Activated CD4-positive, alpha-beta T cell treated with anti-CD3 and anti-CD28 coated beads for 48 hours (primary cell): ENCODE data around the gene INF2.

ENCODE experiments used
- DNase-seq: peaks from one replicate; pipeline ENCODE4 v3.0.0-alpha.2; 2020

The INF2 gene

DNA sequence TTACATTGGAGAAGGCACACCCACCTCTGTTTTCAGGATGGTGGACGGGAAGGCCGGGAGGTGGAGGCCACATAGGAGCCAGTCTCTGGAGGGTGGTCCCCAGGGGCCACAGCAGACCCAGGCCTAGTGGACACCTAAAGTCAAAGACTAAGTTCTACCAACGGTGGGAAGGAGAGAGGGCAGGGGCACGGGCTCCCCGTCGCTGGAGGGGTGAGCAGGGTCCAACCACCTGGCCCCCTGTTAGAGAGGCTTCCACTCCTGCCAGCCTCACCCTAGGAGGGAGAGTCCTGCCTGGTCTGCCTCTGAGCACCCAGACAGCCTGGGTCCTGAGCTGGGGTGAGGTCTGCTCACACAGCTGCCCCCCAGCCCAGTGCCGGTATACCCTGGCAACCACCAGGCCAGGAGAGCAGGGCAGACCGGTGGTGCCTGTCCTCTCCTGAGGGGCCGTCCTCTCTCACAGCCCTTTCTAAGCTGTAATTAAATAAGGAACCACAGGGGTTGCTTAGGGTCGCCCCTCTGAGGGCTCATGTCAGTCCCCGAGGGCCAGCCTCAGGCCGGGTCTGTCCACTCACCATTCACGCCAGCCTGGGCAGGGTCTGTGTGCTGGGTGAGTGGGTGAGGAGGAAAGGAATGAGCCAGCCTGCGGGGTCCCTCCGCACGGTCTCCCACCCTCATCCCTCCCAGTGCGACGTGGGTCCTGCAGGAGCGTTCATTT, 2.3 kb downstream of the INF2 start:
- no peak for DNase-seq

DNA sequence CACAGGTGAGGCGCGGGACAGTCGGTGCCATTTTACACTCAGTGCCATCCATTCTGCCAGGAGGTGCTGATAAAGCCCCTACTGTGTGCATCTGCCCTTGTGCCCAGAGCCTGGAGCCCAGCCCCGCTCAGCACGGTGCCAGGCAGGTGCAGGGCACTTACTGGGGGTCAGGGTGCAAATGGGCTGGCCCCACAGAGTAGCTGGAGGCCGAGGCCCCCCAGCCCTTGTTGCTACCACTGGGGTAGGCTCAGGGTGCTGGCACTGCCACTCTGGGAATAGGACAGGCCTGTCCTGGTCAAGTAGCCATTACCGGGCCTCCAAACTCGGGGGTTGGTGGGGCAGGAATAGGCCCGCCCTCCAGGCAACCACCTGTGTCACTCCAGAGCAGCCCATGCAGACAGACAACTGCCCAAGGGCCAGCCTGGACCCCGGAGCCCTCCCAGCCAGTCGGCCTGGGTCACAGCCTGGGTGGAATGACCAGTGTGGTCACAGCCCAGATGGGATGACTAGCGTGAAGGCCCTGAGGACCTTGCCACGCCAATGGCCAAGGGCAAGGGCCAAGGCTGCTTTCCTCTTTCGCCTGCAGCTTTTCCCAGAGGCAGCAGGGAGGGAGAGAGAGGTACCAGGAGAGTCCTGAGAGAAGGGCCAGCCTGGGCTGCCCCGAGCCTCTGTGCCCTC, 3.0 kb downstream of the INF2 start:
- no peak for DNase-seq

DNA sequence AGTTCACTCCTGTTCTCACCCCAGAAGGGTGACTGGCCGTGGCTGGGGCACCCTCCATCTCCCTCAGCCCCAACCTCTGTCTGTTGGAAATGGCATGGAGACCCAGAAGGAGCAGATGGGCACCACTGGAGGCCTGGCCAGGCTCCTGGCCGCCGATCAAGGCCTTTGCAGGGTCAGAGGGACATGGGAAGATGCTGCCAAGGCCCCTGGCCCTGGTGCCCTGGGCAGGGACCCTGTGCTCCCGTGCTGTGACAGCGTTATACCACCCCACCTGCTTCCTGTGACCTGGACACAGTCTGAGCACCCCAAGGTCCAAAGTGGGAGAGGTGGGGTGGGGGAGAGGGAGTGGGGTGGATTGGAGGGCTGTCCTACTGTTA, 3.5 kb downstream of the INF2 start:
- DNase-seq: no peak

DNA sequence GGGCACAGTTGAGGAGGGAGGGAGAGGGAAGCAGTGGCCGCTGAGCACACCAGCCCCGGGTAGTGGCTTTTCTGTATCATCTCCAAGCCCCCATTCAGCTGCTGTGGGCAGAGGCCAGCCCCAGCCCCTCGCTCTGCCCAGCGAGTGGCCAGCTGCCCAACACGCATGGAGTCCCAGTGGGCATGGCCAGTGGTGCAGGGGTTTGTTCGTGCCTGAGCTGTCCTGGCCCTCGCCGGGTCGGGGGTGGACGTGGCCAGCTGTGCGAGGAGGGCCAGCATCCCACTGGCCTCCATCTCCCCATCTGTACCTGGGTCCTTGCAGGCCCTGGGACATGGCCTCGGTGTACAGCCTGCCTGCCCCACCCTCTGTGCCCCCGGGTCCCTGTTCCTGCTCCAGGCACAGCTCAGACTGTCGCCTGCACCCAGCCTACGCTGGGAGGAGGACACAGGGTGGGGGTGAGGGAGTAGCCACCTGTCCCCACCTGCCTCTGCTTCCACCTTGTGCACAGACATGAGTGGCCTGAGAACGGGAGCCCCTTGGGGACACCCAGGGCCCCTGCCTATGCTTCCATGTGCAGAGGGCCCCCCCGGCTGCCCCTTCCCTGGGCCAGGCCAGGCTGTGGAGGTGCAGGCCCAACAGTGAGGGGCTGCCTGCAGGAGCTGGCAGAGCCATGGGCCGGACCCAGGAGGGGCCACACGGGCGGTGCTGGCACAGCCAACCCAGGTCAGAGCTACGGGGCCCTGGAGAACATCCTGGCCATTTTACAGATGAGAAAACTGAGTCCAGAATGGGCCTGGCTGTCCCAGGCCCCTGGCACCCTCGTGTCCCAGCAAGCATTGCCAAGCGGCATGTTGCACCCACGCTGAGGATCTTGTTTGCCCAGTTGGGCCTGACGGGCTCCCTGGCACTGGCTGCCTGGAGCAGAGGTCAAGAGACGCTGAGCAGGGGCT, 4.3 kb downstream of the INF2 start:
- no peak for DNase-seq

DNA sequence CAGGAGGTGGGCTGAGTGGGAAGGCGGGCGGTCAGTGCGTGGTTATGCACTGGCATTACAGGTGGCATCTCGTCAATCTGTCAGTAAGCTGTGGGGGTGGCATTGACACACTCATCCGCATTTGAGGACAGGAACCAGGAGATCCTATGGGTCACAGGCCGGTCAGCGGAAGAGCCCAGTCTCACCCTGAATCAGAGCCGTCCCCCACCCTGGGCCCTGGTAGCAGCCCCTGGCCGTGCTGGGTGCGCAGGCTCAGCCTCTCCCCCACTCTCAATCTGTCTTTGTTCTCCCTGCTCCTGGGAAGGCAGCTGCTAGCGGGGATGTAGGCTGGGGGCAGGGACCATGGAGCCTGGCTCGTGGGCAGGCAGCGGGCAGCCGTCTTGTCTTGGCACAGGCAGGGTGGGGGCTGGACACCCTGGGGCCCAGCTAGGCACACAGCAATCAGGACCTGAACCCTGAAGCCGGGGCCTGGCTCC, 5.1 kb downstream of the INF2 start:
- DNase-seq: no peak

DNA sequence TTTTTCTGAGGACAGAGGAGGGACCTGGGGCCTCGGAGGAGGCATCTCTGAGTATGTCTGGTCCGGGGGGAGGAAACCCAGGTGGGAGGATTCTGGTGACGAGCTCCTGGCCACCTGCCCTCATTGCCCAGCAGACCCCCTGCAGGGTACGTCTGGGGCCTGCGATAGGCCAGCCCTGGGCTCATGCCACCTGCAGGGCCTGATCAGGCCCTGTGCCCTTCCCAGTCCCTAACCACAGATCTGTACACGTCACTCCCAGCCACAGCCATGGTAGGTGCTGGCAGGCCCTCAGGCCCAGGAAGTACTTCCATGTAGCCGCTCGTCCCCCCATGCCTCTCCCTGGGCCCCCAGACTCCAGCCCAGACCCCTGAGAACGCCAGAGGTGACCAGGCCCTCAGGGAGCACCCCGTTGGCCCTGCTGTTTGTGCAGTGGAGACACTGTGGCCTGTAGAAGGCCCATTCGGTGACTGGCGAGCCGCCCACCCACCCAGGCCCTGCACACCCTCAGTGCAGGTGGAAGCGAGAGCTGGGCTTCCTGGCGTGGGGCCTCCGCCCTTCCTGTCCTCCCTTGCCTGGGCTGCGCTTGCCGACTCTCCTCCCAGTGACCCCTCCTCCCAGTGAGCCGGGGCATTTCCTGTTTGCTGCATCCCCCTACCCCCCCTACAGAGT, 5.7 kb downstream of the INF2 start:
- peak; percentile 47 for DNase-seq

DNA sequence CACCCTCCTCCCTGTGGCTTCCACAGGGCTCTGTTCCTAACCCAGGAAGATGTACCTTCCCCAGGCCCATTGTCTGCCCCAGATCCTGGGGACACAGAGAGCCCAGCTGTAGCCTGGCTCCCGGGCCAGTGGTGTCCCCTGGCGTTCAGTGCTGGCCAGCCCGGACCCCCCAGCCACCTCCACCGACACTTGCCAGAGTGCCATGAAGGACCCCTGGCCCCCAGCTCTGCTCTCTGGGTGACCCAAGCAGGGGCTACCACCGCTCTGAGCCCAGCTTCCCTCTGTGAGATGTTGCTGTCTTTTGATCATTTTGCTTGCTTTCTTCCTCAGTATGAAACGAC, 6.2 kb downstream of the INF2 start:
- DNase-seq: no peak

DNA sequence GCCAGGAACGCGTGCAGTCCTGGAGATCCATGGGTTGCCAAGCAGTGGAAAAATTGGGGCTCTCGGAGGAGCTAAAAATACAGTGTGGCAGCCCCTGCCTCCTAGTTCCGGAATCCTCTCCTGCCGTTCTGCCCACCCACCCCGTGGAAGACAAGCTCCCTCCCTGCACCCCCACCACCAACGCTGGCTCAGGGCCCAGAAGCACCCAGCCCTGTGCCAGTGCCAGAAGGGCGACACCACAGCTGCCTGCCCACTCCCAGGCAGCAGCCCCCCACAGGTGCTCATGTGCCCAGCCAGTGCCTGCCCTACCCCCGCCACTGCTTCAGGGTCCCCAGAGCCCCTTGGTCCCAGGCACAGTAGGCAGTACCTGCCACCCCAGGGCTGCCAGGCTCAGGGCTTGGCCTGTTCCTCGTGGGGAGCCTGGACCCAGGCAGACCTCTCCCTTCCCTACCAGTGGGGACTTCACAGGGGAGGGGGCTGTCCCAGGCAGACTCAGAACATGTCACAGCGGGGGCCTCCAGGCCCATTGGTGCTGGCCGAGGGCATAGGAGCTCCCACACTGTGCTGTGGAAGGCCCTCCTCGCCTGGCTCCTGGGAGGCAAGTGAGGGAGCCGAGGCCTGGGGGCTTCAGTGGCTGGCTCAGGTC, 7.4 kb downstream of the INF2 start:
- DNase-seq: no peak

DNA sequence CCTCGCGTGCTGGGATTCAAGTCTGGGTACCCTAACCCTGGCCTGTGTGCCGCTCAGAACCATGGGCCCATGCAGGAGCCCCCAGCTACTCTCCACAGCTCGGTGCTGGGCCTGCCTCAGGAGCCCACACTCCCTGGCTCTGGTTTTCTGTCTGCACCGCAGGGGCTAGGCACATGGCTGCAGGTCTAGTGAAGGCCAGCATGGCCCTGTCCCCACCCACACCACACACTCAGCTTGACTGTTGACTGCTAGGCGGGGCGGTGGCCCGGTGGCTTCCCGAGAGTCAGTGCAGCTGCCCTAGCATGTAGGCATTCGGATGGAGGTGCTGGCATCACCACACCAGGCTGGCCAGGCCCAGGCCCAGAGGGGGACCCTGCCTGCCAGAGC, 7.9 kb downstream of the INF2 start:
- DNase-seq: no peak

DNA sequence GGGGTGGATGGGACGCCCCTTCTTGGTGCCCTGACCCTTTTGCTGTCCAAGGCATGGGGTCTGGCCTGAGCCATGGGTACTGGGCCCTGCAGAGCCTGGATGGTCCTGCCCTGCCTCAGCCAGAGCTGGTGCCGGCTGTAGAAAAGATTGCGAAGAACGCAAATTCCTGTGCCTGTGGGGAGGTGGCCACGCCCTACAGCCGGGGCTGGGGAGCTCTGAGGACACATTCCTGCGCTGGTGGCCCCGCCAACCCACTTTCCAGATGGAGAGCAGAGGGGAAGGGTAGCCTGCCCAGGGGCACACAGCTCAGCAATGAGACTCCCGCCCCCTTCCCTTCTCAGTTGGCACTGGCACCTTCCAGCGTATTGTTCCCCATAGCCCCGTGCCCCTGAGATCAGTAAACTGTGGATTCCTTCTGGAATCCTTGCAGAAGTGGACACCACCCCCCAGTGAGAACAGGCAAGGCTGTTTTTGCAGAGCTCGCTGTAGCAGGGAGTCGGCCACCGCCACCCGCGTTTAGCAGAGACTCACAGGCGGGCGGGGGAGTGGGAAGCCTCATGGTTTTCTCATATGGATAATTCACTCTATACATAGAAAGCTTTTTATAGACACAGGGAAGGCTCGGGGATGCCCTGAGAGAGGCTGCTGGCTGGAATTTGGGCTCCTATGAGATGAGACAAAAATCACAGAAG, 8.6 kb downstream of the INF2 start:
- DNase-seq: no peak

DNA sequence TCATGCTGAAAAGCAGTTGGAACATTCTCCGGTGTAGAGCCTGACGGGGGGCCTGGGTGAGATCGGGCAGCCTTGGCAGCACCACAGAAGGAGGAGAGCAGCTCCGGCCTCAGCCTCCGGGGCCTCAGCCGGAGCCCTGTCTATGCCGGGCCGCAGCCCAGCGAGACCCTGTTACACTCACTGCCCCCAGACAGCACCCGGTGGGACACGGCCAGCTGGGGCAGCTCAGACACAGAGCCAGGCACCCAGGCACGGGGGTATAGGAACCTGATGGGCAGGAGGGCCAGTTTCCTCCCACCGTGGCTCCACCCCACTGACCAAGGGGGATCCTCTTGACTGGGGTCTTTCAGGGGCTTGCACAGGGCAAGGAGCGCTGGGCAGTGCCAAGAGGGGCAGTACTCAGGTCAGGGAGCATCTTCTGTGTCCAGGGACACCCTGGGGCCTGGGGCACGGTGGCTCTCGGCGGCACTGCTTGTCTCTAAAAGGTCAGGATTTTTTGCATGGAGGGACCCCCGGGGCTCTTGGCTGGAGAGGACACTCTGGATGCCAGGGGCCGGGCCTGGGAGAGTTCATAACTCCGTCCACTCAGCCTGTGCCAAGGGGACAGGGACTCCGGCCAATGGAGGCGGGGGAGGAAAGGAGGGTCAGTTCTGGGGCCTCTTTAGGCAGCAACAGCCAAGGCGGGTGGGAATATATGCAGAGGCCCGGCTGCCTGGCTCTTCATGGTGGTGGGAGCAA, 9.4 kb downstream of the INF2 start:
- DNase-seq: no peak

DNA sequence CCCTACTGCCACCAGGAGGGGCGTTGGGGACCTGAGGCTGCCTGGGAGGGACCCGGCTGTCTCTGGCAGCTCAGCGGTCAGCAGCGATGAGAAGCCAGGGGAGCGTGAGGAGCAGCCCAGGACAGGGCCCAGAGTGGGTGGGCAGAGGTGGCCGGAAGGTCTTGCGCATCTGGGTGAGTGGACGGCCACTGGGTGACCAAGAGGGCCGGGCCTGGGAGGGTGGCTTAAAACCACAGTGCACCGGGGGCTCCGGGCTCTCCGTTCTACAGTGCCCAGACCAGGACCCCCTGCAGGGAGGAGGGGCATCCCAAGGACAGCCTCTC, 10.0 kb downstream of the INF2 start:
- DNase-seq: no peak

DNA sequence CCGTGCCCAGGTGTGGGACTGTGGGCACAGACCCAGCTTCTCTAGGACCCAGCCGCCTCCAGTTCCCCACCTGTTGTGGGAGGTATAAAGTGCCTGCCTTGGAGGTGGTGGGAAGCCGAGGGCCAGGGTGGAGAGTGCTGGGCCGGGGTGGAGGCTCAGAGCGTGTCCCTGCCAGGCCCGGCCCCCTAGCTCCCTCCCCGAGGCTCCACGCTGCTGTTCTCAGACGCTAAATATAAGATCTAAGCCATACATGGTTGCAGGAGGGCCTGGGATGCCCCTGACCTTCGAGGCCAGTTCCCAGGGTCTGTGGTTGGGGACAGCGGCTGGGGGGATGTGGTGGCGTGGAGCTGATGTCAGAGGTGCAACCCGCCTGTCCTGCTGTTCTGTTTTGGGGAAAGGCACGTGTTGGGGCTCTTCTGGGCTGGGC, 10.8 kb downstream of the INF2 start:
- DNase-seq: no peak

DNA sequence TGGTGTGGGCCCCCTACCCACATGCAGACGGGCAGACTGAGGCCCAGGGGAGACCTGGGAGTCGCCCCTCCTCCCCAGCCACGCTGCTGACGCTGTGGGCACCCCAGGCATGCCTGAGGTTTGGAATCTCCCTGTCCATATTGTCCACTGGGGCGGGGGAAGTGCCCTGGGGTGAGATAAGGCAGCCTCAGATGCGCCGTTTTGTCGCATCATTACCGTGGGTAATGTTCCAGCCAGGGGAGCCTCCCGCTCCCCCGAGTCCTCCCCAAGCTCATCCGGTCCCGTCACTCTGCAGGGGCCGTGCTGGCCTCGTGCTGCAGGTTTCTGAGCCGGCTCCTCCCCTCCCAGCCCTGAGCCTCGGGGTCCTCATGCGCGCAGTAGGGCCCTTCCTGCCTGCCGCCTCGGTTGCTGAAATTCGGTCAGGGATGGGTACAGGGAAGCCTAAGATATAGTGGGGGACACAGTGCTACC, 11.4 kb downstream of the INF2 start:
- no peak for DNase-seq

DNA sequence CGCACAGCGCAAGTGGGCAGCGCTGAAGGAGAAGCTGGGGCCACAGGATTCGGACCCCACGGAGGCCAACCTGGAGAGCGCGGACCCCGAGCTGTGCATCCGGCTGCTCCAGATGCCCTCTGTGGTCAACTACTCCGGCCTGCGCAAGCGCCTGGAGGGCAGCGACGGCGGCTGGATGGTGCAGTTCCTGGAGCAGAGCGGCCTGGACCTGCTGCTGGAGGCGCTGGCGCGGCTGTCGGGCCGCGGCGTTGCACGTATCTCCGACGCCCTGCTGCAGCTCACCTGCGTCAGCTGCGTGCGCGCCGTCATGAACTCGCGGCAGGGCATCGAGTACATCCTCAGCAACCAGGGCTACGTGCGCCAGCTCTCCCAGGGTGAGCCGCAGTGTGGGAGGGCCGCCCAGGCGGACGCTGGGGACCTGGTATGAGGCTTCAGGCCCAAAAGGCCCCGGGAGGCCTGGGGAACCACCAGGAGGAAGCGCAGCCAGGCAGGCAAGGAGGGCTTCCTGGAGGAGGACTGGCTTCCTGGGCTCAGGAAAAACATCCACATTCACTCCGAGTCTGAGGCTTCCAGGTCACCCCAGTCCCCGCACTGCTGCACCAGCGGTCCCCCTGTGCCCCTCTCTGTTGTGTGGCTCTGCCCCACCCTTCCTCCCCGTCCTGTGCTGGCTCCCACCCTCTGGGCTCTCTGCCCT, 12.1 kb downstream of the INF2 start:
- DNase-seq: no peak

DNA sequence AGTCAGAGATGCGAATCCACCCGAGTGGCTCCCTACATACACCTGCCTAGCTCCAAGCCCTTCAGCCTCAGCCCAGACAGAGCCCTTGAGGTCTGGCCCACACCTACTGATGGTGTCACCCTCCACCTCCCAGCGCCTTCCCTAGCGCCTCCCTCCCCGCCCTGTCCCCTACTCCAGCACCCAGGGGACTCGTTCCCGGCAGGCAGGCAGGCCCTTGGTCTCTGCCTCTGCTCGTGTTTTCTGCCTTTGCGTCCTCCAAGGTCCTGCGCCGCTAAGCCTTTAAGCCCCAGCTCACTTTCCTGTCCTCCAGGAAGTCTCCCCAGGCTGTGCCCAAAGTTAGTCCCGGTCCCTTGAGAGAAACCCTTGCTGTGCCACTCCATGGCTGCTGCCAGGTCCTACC, 12.7 kb downstream of the INF2 start:
- DNase-seq: no peak

DNA sequence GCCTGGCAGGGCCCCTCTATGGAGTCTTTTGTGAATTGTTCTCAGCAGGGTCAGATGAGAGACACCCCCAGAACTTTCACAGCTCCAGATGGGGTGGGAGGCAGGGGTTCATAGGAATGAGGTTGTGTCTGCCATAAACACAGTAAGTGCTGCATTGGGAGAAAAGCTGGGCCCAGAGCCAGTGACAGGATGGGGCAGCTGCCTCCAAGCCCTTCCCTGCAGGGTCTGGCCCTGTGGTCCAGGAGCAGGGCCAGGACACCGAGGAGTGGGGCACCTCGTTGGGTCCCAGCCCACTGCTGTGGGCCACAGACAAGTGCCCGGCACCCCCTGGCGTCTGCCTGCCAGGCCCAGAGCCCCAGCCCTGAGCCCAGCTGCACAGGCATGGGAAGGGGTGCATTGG, 13.3 kb downstream of the INF2 start:
- no peak for DNase-seq

DNA sequence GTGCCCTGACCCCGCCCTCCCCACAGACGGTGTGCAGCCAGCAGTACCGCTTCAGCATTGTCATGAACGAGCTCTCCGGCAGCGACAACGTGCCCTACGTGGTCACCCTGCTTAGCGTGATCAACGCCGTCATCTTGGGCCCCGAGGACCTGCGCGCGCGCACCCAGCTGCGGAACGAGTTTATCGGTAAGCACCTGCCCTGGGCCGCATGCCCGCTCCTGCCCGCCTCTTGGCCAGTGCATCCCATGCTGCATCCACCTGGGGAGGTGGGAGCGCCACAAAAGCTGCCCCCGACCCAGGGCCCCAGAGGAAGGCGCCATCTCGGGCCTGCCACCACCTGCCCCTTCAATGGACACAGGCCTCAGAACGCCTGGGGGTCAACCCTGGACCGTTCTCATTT, 13.9 kb downstream of the INF2 start:
- no peak for DNase-seq

DNA sequence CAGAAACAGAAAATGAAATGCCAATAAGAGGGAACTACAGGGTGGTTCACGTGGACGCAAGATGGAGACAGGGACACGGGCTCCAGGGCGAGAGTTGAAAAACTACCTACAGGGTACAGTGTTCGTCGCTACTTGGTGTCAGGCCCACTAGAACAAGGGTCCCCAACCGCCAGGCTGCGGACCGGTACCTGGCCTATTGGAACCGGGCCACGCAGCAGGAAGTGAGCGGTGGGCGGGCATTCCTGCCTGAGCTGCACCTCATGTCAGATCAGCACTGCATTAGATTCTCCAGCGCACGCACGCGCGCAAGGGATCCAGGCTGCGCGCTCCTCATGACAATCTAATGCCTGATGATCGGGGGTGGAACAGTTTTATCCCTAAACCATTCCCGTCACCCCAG, 14.8 kb downstream of the INF2 start:
- no peak for DNase-seq

DNA sequence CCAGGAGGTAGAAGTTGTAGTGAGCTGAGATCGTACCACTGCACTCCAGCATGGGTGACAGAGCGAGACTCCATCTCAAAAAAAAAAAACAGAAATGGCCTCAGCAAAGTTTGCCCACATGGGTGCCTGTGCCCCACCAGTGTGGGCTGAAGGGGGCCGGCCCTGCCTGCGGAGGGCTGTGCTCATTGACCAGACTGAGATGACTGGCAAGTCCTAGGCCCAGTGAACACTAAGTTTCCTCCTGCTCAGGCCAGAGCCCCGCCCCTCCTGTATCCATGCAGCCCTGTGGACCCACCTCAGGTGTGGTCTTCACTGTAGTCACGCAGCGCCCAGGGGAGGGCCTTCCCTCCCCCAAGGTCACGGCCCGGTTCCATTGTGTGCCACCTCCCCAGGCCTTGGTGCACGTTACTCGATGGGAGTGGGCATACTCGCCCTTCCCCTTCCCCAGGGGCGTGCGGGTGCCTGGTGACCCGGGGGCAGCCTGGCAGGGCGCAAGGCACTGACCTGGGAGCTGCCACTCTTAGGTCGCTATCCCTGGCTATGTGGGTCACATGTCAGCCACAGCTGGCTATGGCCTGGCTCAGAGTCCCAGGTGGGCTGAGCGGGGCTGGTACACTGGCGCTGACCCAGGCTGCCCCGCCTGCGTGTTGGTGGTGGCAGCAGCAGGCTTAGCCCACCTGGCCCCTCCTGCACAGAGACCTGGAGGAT, 16.1 kb downstream of the INF2 start:
- no peak for DNase-seq
